Measurements from ENCODE around the gene OMP.

DNA sequence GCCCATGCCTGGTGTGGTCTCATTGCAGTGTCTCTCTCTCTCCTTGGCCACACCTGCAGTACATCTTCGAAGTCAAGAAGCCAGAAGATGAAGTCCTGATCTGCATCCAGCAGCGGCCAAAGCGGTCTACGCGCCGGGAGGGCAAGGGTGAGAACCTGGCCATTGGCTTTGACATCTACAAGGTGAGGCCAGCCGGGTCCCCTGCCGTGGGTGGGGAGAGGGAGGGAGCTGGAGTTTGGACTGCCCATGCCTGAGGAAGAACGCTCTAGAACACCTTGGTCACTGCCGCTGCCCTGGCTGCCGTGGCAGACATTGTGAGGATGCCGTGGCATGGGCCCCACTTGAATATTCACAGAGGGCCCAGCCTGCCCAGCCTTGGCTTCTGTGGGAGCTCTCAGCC is 16.3 kb downstream of the OMP start:
- TF ChIP-seq, protein P1, sequence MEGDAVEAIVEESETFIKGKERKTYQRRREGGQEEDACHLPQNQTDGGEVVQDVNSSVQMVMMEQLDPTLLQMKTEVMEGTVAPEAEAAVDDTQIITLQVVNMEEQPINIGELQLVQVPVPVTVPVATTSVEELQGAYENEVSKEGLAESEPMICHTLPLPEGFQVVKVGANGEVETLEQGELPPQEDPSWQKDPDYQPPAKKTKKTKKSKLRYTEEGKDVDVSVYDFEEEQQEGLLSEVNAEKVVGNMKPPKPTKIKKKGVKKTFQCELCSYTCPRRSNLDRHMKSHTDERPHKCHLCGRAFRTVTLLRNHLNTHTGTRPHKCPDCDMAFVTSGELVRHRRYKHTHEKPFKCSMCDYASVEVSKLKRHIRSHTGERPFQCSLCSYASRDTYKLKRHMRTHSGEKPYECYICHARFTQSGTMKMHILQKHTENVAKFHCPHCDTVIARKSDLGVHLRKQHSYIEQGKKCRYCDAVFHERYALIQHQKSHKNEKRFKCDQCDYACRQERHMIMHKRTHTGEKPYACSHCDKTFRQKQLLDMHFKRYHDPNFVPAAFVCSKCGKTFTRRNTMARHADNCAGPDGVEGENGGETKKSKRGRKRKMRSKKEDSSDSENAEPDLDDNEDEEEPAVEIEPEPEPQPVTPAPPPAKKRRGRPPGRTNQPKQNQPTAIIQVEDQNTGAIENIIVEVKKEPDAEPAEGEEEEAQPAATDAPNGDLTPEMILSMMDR (IDR thresholded peaks at IDR 0.05; ENCODE audit: poor library complexity), result no peak
- no peak for TF ChIP-seq EZH2phosphoT487 (IDR thresholded peaks at IDR 0.05; ENCODE audit: low read depth, severe bottlenecking, unreplicated experiment)
